ENCODE data around the gene SLCO6A1.

- TF ChIP-seq CTCF (IDR thresholded peaks at IDR 0.05; ENCODE audit: insufficient read depth, low read length, poor library complexity, severe bottlenecking) (no peak), EZH2phosphoT487 (conservative IDR thresholded peaks at IDR 0.05; ENCODE audit: low read length) (no peak)
Observed at GRCh38 chr5:102498271-102499034, at the start of gene SLCO6A1.

Measured in SU-DHL-6 (cell line).